Astrocyte (in vitro differentiated cells and primary cell): ENCODE data around the gene CABLES2. TPM values are rescaled to one million over a fixed set of nuclear protein-coding genes. Genes with fewer than 3 reads are reported as not detected.

Experiments
- DNase-seq: peaks from one replicate; pipeline ENCODE4 v3.0.0-alpha.2; 2010; ENCODE audit warnings: low read depth
- FAIRE-seq: peaks from 2 replicates; lab custom pipeline; 2011; peaks lifted over from hg19 to GRCh38; lab: Jason Lieb, UNC
- H2AFZ ChIP-seq: 2 replicates; pipeline ENCODE4 v1.6.0; 2012; ENCODE audit warnings: low read depth, low read length, inconsistent platforms
- H3K27ac ChIP-seq: 2 replicates; pipeline ENCODE4 v1.5.1; 2011; ENCODE audit warnings: low read depth, low read length, inconsistent platforms
- H3K27me3 ChIP-seq: 2 replicates; pipeline ENCODE4 v1.6.0; 2011; ENCODE audit warnings: low read length, inconsistent platforms; ENCODE audit not compliant: insufficient read depth
- H3K36me3 ChIP-seq: 2 replicates; pipeline ENCODE4 v1.5.1; 2011; ENCODE audit warnings: low read length, inconsistent platforms; ENCODE audit not compliant: insufficient read depth
- H3K4me1 ChIP-seq: 2 replicates; pipeline ENCODE4 v1.5.1; 2011; ENCODE audit warnings: low read length, inconsistent platforms; ENCODE audit not compliant: insufficient read depth
- H3K4me2 ChIP-seq: 2 replicates; pipeline ENCODE4 v1.6.0; 2012; ENCODE audit warnings: low read length, inconsistent platforms
- H3K4me3 ChIP-seq: 2 replicates; pipeline ENCODE4 v1.5.1; 2011; ENCODE audit warnings: low read depth, mild to moderate bottlenecking, low read length, inconsistent platforms; ENCODE audit not compliant: insufficient read depth
- H3K79me2 ChIP-seq: 2 replicates; pipeline ENCODE4 v1.6.0; 2012; ENCODE audit warnings: mild to moderate bottlenecking, low read length, inconsistent platforms; ENCODE audit not compliant: insufficient read depth
- H3K9ac ChIP-seq: 2 replicates; pipeline ENCODE4 v1.6.0; 2012; ENCODE audit warnings: mild to moderate bottlenecking, low read length, inconsistent platforms
- H3K9me3 ChIP-seq: 2 replicates; pipeline ENCODE4 v1.5.1; 2012; ENCODE audit warnings: low read depth, mild to moderate bottlenecking, low read length, inconsistent platforms; ENCODE audit not compliant: insufficient read depth
- H4K20me1 ChIP-seq: 2 replicates; pipeline ENCODE4 v1.6.0; 2012; ENCODE audit warnings: low read length, inconsistent platforms; ENCODE audit not compliant: insufficient read depth
- H3K27ac Mint-ChIP-seq: one replicate; pipeline ENCODE4 v1.8.0; 2021; ENCODE audit warnings: mild to moderate bottlenecking, mixed read lengths; ENCODE audit not compliant: unreplicated experiment
- H3K27me3 Mint-ChIP-seq: one replicate; pipeline ENCODE4 v1.8.0; 2021; ENCODE audit warnings: low read depth, mixed read lengths; ENCODE audit not compliant: unreplicated experiment
- H3K36me3 Mint-ChIP-seq: one replicate; pipeline ENCODE4 v1.8.0; 2021; ENCODE audit warnings: low read depth, mixed read lengths; ENCODE audit not compliant: unreplicated experiment
- H3K4me1 Mint-ChIP-seq: one replicate; pipeline ENCODE4 v1.8.0; 2021; ENCODE audit warnings: low read depth, mixed read lengths; ENCODE audit not compliant: unreplicated experiment
- H3K4me3 Mint-ChIP-seq: one replicate; pipeline ENCODE4 v1.8.0; 2021; ENCODE audit warnings: mild to moderate bottlenecking, moderate library complexity, mixed read lengths; ENCODE audit not compliant: unreplicated experiment
- H3K9me3 Mint-ChIP-seq: one replicate; pipeline ENCODE4 v1.8.0; 2021; ENCODE audit warnings: mild to moderate bottlenecking, mixed read lengths; ENCODE audit not compliant: unreplicated experiment
- EZH2 ChIP-seq: IDR thresholded peaks from 2 replicates; pipeline ENCODE4 v1.6.1; 2012; ENCODE audit warnings: mild to moderate bottlenecking, low read length, inconsistent platforms; ENCODE audit not compliant: insufficient read depth
- total RNA-seq: library from RNA; stranded (reverse); gene quantifications from 2 replicates; pipeline ENCODE4 v1.2.1, GENCODE V29; 2021
- TF ChIP-seq, protein P1 (sequence below): IDR thresholded peaks from 2 replicates; pipeline ENCODE4 v1.5.1; 2011; ENCODE audit warnings: low read depth, mild to moderate bottlenecking, inconsistent platforms, low read length, moderate library complexity; ENCODE audit not compliant: insufficient read depth

Gene CABLES2
- total RNA-seq, 1 donor from 2014 or later: 4.4 TPM

DNA sequence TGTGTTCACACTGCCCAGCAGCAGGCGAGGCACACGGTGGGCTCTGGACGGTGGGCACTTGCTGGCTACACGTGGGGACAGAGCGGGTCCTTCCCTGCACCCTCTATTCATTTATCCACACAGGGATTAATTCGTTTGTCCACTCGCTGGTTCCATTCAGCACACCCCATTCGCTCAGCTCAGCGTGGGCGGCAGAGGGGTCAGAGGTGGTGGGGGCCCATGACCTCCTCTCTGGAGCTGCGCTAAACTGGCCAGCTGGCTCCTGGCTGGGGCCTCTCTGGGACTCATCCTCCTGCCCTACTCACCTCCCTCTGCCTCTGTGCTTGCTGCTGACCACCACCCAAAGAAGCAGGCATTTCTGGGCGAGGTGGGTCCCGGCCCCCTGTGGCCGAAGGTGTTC, 41.7 kb upstream of the CABLES2 start:
- Mint-ChIP-seq H3K36me3 (no peaks in the 10 kb centered on the region), H3K9me3 (peaks cover 3% of the 10 kb centered on the region), H3K4me1 (no peaks in the 10 kb centered on the region), H3K4me3 (no peak overlapping the region), H3K27ac (no peak overlapping the region), H3K27me3 (peaks cover 47% of the 10 kb centered on the region)
- no peaks in the 10 kb centered on the region for H3K79me2 ChIP-seq
- no peaks in the 10 kb centered on the region for H4K20me1 ChIP-seq
- no peak overlapping the region for H3K9ac ChIP-seq
- H3K27ac ChIP-seq: no peak overlapping the region
- no peak for FAIRE-seq
- no peak overlapping the region for H3K4me3 ChIP-seq
- no peak overlapping the region for H2AFZ ChIP-seq
- peaks cover 9% of the 10 kb centered on the region for H3K27me3 ChIP-seq
- TF ChIP-seq EZH2: no peak
- TF ChIP-seq, protein P1, sequence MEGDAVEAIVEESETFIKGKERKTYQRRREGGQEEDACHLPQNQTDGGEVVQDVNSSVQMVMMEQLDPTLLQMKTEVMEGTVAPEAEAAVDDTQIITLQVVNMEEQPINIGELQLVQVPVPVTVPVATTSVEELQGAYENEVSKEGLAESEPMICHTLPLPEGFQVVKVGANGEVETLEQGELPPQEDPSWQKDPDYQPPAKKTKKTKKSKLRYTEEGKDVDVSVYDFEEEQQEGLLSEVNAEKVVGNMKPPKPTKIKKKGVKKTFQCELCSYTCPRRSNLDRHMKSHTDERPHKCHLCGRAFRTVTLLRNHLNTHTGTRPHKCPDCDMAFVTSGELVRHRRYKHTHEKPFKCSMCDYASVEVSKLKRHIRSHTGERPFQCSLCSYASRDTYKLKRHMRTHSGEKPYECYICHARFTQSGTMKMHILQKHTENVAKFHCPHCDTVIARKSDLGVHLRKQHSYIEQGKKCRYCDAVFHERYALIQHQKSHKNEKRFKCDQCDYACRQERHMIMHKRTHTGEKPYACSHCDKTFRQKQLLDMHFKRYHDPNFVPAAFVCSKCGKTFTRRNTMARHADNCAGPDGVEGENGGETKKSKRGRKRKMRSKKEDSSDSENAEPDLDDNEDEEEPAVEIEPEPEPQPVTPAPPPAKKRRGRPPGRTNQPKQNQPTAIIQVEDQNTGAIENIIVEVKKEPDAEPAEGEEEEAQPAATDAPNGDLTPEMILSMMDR: no peak
- H3K4me1 ChIP-seq: no peaks in the 10 kb centered on the region
- no peak for DNase-seq
- H3K4me2 ChIP-seq: no peak overlapping the region
- H3K36me3 ChIP-seq: no peaks in the 10 kb centered on the region
- H3K9me3 ChIP-seq: no peaks in the 10 kb centered on the region

- H3K4me3 ChIP-seq: no peak overlapping the region
- DNase-seq (no peak), FAIRE-seq (no peak)
- H4K20me1 ChIP-seq: no peaks in the 10 kb centered on the region
- H3K4me1 ChIP-seq: no peaks in the 10 kb centered on the region
- H3K9ac ChIP-seq: no peak overlapping the region
- H3K9me3 Mint-ChIP-seq: peaks cover 3% of the 10 kb centered on the region
- H2AFZ ChIP-seq: no peak overlapping the region
- H3K36me3 ChIP-seq: no peaks in the 10 kb centered on the region
- H3K4me2 ChIP-seq: no peak overlapping the region
- no peak overlapping the region for H3K4me3 Mint-ChIP-seq
- TF ChIP-seq, protein P1: no peak
- no peak for TF ChIP-seq EZH2
- H3K4me1 Mint-ChIP-seq: no peaks in the 10 kb centered on the region
- no peaks in the 10 kb centered on the region for H3K79me2 ChIP-seq
- H3K27ac Mint-ChIP-seq: no peak overlapping the region
- no peaks in the 10 kb centered on the region for H3K9me3 ChIP-seq
- H3K27me3 Mint-ChIP-seq: peaks cover 49% of the 10 kb centered on the region
- H3K27ac ChIP-seq: no peak overlapping the region
- peaks cover 9% of the 10 kb centered on the region for H3K27me3 ChIP-seq
- no peaks in the 10 kb centered on the region for H3K36me3 Mint-ChIP-seq
These were observed 41.0 kb upstream of the CABLES2 start for GRCh38 chr20:62448038-62448437.

DNA sequence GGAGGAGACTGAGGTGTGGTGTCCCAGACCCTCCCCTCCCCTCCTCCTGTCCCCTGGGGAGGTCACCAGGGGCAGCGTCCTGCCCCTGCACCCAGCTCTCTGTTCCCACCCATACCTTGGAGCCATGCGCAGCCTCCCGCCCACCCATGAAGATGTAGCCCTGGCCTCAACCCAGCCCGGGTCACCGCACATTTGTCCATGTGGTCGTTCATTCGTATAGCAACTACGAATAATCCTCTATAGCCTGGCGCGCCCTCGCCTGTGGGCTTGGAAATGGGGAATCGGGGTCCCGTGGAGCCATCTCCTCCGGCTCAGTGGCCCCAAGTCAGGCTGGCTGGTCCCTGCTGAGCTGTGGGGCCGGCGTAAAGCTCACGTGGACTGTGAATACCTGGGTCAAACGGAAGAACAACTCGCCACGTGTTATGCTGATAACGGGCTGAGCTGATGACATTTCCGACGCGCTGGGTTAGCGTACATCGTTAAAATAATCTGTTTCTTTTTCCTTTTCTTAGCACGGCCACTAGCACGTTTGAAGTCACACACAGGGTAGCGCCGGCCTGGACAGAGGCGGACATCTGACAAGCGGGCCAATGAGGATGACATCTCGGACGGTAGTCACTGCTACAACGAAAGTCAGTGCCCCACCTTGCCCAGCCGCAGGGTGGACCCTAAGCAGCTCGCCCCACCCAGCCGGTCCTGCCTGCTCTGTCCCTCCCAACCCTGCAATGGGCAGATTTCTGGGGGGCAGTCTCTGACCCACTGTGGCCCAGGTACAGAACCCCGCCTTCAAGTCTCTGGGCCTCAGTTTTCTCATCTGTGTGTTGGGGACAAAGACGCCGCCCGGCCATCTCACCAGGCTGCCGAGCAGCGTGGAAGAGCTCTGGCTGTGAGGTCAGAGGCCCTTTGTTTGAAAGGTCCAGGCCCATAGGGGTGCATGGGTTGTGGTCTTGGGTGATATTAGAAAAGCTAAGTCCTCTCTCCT, 40.1 kb upstream of the CABLES2 start:
- Mint-ChIP-seq H3K27ac (no peak overlapping the region), H3K9me3 (peaks cover 3% of the 10 kb centered on the region), H3K36me3 (no peaks in the 10 kb centered on the region), H3K4me1 (no peaks in the 10 kb centered on the region), H3K27me3 (peaks cover 58% of the 10 kb centered on the region), H3K4me3 (no peak overlapping the region)
- Histone ChIP-seq H3K79me2 (no peaks in the 10 kb centered on the region), H3K4me1 (no peaks in the 10 kb centered on the region), H3K27me3 (peaks cover 9% of the 10 kb centered on the region), H3K4me2 (no peak overlapping the region), H3K9me3 (no peaks in the 10 kb centered on the region), H3K9ac (no peak overlapping the region), H4K20me1 (no peaks in the 10 kb centered on the region), H3K36me3 (no peaks in the 10 kb centered on the region), H3K27ac (no peak overlapping the region), H2AFZ (no peak overlapping the region), H3K4me3 (no peak overlapping the region)
- no peak for DNase-seq
- no peak for FAIRE-seq
- TF ChIP-seq EZH2: no peak
- TF ChIP-seq, protein P1: no peak
